SK-N-SH (cell line): Measurements from ENCODE around the gene SLC5A2. TPM values are rescaled to one million over a fixed set of nuclear protein-coding genes. Genes with fewer than 3 reads are reported as not detected.
A peak's percentile ranks its signal among the peaks of the same experiment; 100 is the strongest.

Experiments
- CTCF ChIA-PET: fragments of 300-600, 350-600 bp; formaldehyde crosslinking; extraction: SDS; loops from one replicate; lab custom pipeline; 2021; lab: Yijun Ruan, JAX
- POLR2A ChIA-PET: fragments of 350-600 bp; sonication (Branson Sonifier 250); formaldehyde crosslinking; extraction: SDS; loops from one replicate; lab custom pipeline; 2020; ENCODE audit warnings: antibody characterized with exemption, inconsistent platforms; lab: Yijun Ruan, JAX
- DNase-seq: peaks from one replicate; pipeline ENCODE4 v3.0.0; 2012
- H2AFZ ChIP-seq: fragments of 200-600 bp; sonication (generic); 2 replicates; pipeline ENCODE4 v1.8.1; 2016; ENCODE audit warnings: antibody characterized with exemption, mild to moderate bottlenecking, low read depth
- H3F3A ChIP-seq: fragments of 200-600 bp; sonication (generic); replicated peaks from 2 replicates; pipeline ENCODE3; 2016; ENCODE audit warnings: antibody characterized with exemption, mild to moderate bottlenecking; ENCODE audit not compliant: insufficient read depth
- H3K27ac ChIP-seq, 2 experiments: fragments of 200-500 bp in 1 of 2; fragments of 200-600 bp in 1 of 2; sonication (Bioruptor generic) in 1 of 2; sonication (generic), shearing (Covaris generic) in 1 of 2; 2 replicates each; pipeline versions ENCODE4 v1.5.1 to v1.6.1; 2014 to 2016; ENCODE audit warnings: low read depth in 2 of 2, inconsistent platforms in 1 of 2, low read length in 1 of 2, mild to moderate bottlenecking in 1 of 2, mixed read lengths in 1 of 2
- H3K27me3 ChIP-seq: fragments of 200-600 bp; sonication (generic), shearing (Covaris generic); 2 replicates; pipeline ENCODE4 v1.6.1; 2016; ENCODE audit warnings: mixed run types; ENCODE audit not compliant: insufficient read depth
- H3K36me3 ChIP-seq, 2 experiments: fragments of 200-500 bp in 1 of 2; fragments of 200-600 bp in 1 of 2; sonication (Bioruptor generic) in 1 of 2; sonication (generic) in 1 of 2; replicated peaks in 1 of 2; 2 replicates each; pipeline versions ENCODE3 to v1.5.1; 2014 to 2016; ENCODE audit warnings: low read length in 1 of 2, mild to moderate bottlenecking in 1 of 2; ENCODE audit not compliant: insufficient read depth in 2 of 2, control insufficient read depth in 1 of 2
- H3K4me1 ChIP-seq, 2 experiments: fragments of 200-500 bp in 1 of 2; fragments of 200-600 bp in 1 of 2; sonication (Bioruptor generic) in 1 of 2; sonication (generic), shearing (Covaris generic) in 1 of 2; 2 replicates each; pipeline versions ENCODE4 v1.5.1 to v1.6.1; 2014 to 2016; ENCODE audit warnings: low read depth in 1 of 2, low read length in 1 of 2, mixed run types in 1 of 2; ENCODE audit not compliant: insufficient read depth in 2 of 2, control insufficient read depth in 1 of 2
- H3K4me2 ChIP-seq: fragments of 200-600 bp; sonication (generic), shearing (Covaris generic); 2 replicates; pipeline ENCODE4 v1.6.1; 2017; ENCODE audit warnings: mixed run types
- H3K4me3 ChIP-seq, 2 experiments: fragments of 200-500 bp in 1 of 2; fragments of 200-600 bp in 1 of 2; sonication (Bioruptor generic) in 1 of 2; sonication (generic), shearing (Covaris generic) in 1 of 2; 2 replicates each; pipeline versions ENCODE4 v1.5.1 to v1.8.1; 2014 to 2016; ENCODE audit warnings: low read depth in 2 of 2, inconsistent platforms in 1 of 2, low read length in 1 of 2, mild to moderate bottlenecking in 1 of 2, mixed read lengths in 1 of 2, moderate library complexity in 1 of 2
- H3K79me2 ChIP-seq: fragments of 200-600 bp; sonication (generic); 2 replicates; pipeline ENCODE4 v1.8.1; 2017; ENCODE audit warnings: mild to moderate bottlenecking; ENCODE audit not compliant: insufficient read depth
- H3K9ac ChIP-seq: fragments of 200-600 bp; sonication (generic); 2 replicates; pipeline ENCODE4 v1.6.1; 2017; ENCODE audit warnings: mixed run types
- H3K9me2 ChIP-seq: fragments of 200-600 bp; sonication (generic); 2 replicates; pipeline ENCODE4 v1.6.1; 2017; ENCODE audit warnings: mixed run types
- H3K9me3 ChIP-seq: fragments of 200-600 bp; sonication (generic); 2 replicates; pipeline ENCODE4 v1.6.1; 2017; ENCODE audit warnings: mixed run types, mild to moderate bottlenecking, moderate library complexity
- H4K20me1 ChIP-seq: fragments of 200-600 bp; sonication (generic); 2 replicates; pipeline ENCODE4 v1.6.1; 2017; ENCODE audit warnings: mild to moderate bottlenecking, mixed run types; ENCODE audit not compliant: insufficient read depth
- CHD2 ChIP-seq: fragments of 150-350 bp; IDR thresholded peaks from 2 replicates; pipeline ENCODE4 v1.6.1; 2018; ENCODE audit warnings: low read length; ENCODE audit not compliant: partially characterized antibody
- CTCF ChIP-seq: fragments of 200-600 bp; sonication (generic); IDR thresholded peaks from 2 replicates; pipeline ENCODE4 v1.6.1; 2017; ENCODE audit warnings: antibody characterized with exemption, mild to moderate bottlenecking, moderate library complexity
- ELF1 ChIP-seq: IDR thresholded peaks from 2 replicates; pipeline ENCODE4 v1.4.0; 2012
- EP300 ChIP-seq, 2 experiments: IDR thresholded peaks; 2 replicates each; pipeline versions ENCODE4 v1.4.0 to v1.6.1; 2012; ENCODE audit warnings: borderline replicate concordance in 1 of 2, low read depth in 1 of 2, low read length in 1 of 2
- FOSL2 ChIP-seq: IDR thresholded peaks from 2 replicates; pipeline ENCODE4 v1.4.0; 2012; ENCODE audit warnings: low read depth, mild to moderate bottlenecking, moderate library complexity, borderline replicate concordance
- FOXM1 ChIP-seq: IDR thresholded peaks from 2 replicates; pipeline ENCODE4 v1.4.0; 2012; ENCODE audit warnings: low read depth, mild to moderate bottlenecking
- GABPA ChIP-seq: IDR thresholded peaks from 2 replicates; pipeline ENCODE4 v1.4.0; 2012; ENCODE audit warnings: low read depth, mild to moderate bottlenecking
- JUND ChIP-seq: IDR thresholded peaks from 2 replicates; pipeline ENCODE4 v1.4.0; 2012
- NFIC ChIP-seq: IDR thresholded peaks from 2 replicates; pipeline ENCODE4 v1.4.0; 2012; ENCODE audit warnings: borderline replicate concordance
- POLR2AphosphoS5 ChIP-seq: IDR thresholded peaks from 2 replicates; pipeline ENCODE4 v1.6.1; 2012; ENCODE audit warnings: low read depth, low read length
- RAD21 ChIP-seq: IDR thresholded peaks from 2 replicates; pipeline ENCODE4 v1.6.1; 2012; ENCODE audit warnings: mild to moderate bottlenecking, low read length
- RXRA ChIP-seq: IDR thresholded peaks from 2 replicates; pipeline ENCODE4 v1.4.0; 2012; ENCODE audit warnings: low read depth, mild to moderate bottlenecking, borderline replicate concordance
- SIN3A ChIP-seq: IDR thresholded peaks from 2 replicates; pipeline ENCODE4 v1.6.1; 2012; ENCODE audit warnings: low read depth, mild to moderate bottlenecking, low read length, moderate library complexity, borderline replicate concordance
- TCF12 ChIP-seq: IDR thresholded peaks from 2 replicates; pipeline ENCODE4 v1.4.0; 2012
- WGBS: methylation state at CpG from one replicate; pipeline ENCODE4 v1.1.6; 2017; ENCODE audit warnings: low lambda C conversion rate; 5-methylcytosine and 5-hydroxymethylcytosine counted together
- polyA plus RNA-seq, 3 experiments: library from polyadenylated mRNA; depleted of rRNA; stranded (reverse); fragments of >200 nt; gene quantifications; 2 replicates each; pipeline ENCODE4 v1.2.3, GENCODE V29; 2012
- TF ChIP-seq, protein P1 (sequence below): IDR thresholded peaks from 2 replicates; pipeline ENCODE4; 2012

Gene SLC5A2
- polyA plus RNA-seq, 1 of the 3 experiments (the other 2 are of a cell fraction), result 0.31 TPM

- 50% methylated on average over 3 of the region's 3 CpGs for WGBS
- ChIA-PET POLR2A (no interaction called here), CTCF (interaction anchor here (0.8 to 2.6 kb wide), 7 partner anchors 9 to 468 kb away, joined by 3 to 33 read pairs (median 7); partner anchors contain the start of genes HSD3B7 and ZNF843)
- Histone ChIP-seq H3K27me3 (no peaks in the 10 kb centered on the region), H3K4me2 (peak overlapping the region; percentile 62), H3K9ac (peak overlapping the region; percentile 39; the same call in 1 of the 2 replicates), H3K27ac (peak overlapping the region; percentile 60 to 95), H4K20me1 (peaks cover 32% of the 10 kb centered on the region), H3F3A (peaks cover 24% of the 10 kb centered on the region), H3K9me3 (no peaks in the 10 kb centered on the region), H3K79me2 (peaks cover 53% of the 10 kb centered on the region), H3K4me1 (peaks cover 38 to 50% of the 10 kb centered on the region in 2 experiments; a peak in 3 of 4 replicates), H2AFZ (no peak overlapping the region), H3K36me3 (peaks cover 3 to 10% of the 10 kb centered on the region in 2 experiments), H3K4me3 (no peak overlapping the region), H3K9me2 (no peaks in the 10 kb centered on the region)
- no peak for DNase-seq
- TF ChIP-seq FOSL2 (peak; percentile 63; the same call in 1 of the 2 replicates), POLR2AphosphoS5 (no peak), EP300 (IDR thresholded peaks at IDR 0.05; ENCODE audit: borderline replicate concordance in 1 of 2, low read depth in 1 of 2, low read length in 1 of 2) (no peak), RAD21 (no peak), SIN3A (no peak), TCF12 (peak; percentile 44), NFIC (peak; percentile 78), CTCF (no peak), CHD2 (no peak), JUND (peak; percentile 71; the same call in 1 of the 2 replicates), FOXM1 (no peak), GABPA (no peak; the same call in 1 of the 2 replicates), RXRA (peak; percentile 80; the same call in 1 of the 2 replicates), ELF1 (peak; percentile 68)
- TF ChIP-seq, protein P1, sequence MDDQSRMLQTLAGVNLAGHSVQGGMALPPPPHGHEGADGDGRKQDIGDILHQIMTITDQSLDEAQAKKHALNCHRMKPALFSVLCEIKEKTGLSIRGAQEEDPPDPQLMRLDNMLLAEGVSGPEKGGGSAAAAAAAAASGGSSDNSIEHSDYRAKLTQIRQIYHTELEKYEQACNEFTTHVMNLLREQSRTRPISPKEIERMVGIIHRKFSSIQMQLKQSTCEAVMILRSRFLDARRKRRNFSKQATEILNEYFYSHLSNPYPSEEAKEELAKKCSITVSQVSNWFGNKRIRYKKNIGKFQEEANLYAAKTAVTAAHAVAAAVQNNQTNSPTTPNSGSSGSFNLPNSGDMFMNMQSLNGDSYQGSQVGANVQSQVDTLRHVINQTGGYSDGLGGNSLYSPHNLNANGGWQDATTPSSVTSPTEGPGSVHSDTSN, result peak; percentile 60
These were observed 30.3 kb upstream of the SLC5A2 start for GRCh38 chr16:31452631-31453106.
